IMR-90 (cell line): Measurements from ENCODE around the gene UBXN2A.

Source experiments
- CEBPB ChIP-seq: IDR thresholded peaks from 2 replicates; pipeline ENCODE4 v1.6.1; 2012; ENCODE audit warnings: low read depth, low read length, improper control_type of control experiment
- CTCF ChIP-seq: conservative IDR thresholded peaks from 2 replicates; pipeline ENCODE4 v1.5.1; 2012; ENCODE audit warnings: mild to moderate bottlenecking, low read depth, low read length, improper control_type of control experiment
- FOS ChIP-seq: fragments of 150-350 bp; IDR thresholded peaks from 2 replicates; pipeline ENCODE4 v1.6.1; 2016; ENCODE audit warnings: low read depth, low read length
- POLR2A ChIP-seq: IDR thresholded peaks from 2 replicates; pipeline ENCODE4 v1.6.1; 2012; ENCODE audit warnings: mild to moderate bottlenecking, low read depth, low read length
- RCOR1 ChIP-seq: IDR thresholded peaks from 2 replicates; pipeline ENCODE4 v1.6.1; 2012; ENCODE audit warnings: mild to moderate bottlenecking, low read length, improper control_type of control experiment; ENCODE audit not compliant: insufficient replicate concordance
- USF2 ChIP-seq: fragments of 150-350 bp; IDR thresholded peaks from 2 replicates; pipeline ENCODE4 v1.6.1; 2017; ENCODE audit warnings: mild to moderate bottlenecking, antibody characterized with exemption, low read length, low read depth

- no peak for TF ChIP-seq CTCF
- TF ChIP-seq POLR2A = no peak
- TF ChIP-seq USF2 = no peak
- no peak for TF ChIP-seq FOS
- no peak for TF ChIP-seq CEBPB
- no peak for TF ChIP-seq RCOR1
Measured at GRCh38 chr2:23918837-23919489, 21.3 kb upstream of the UBXN2A start.
